ENCODE data around the gene MAD1L1.
"Not testable (repeated sequence)": the region's sequence is repeated elsewhere in the genome, so short reads cannot be mapped to it uniquely, and the experiment has no call there.

Gene MAD1L1

GRCh38 chr7:1819259-1819841, 413.4 kb downstream of the MAD1L1 start:
- DNase-seq (ENCODE audit: low read depth): no peak
- TF ChIP-seq CTCF (IDR thresholded peaks at IDR 0.05; ENCODE audit: low read length, missing control alignments): no peak

GRCh38 chr7:1818575-1819258, 414.0 kb downstream of the MAD1L1 start:
- no peak overlapping the region for H3K4me3 ChIP-seq (replicated peaks; ENCODE audit: low read depth, low read length)
- no peak for TF ChIP-seq CTCF (IDR thresholded peaks at IDR 0.05; ENCODE audit: low read length, missing control alignments)
- no peak for DNase-seq (ENCODE audit: low read depth)

More at GRCh38 chr7:1819259-1819841, 413.4 kb downstream of the MAD1L1 start:
- H3K4me3 ChIP-seq (replicated peaks; ENCODE audit: low read depth, low read length): no peak overlapping the region

GRCh38 chr7:1817061-1817712, 415.6 kb downstream of the MAD1L1 start:
- H3K4me3 ChIP-seq (replicated peaks; ENCODE audit: low read depth, low read length): no peak overlapping the region
- DNase-seq (ENCODE audit: low read depth): no peak
- TF ChIP-seq CTCF (IDR thresholded peaks at IDR 0.05; ENCODE audit: low read length, missing control alignments): no peak

- not testable (repeated sequence) for H3K4me3 ChIP-seq (replicated peaks; ENCODE audit: low read depth, low read length); DNase-seq (ENCODE audit: low read depth)
Observed at GRCh38 chr7:1816451-1816850, 416.3 kb downstream of the MAD1L1 start.

- DNase-seq (ENCODE audit: low read depth); H3K4me3 ChIP-seq (replicated peaks; ENCODE audit: low read depth, low read length): not testable (repeated sequence)
Observed at GRCh38 chr7:1815551-1816281, 417.0 kb downstream of the MAD1L1 start.

- no peak for TF ChIP-seq CTCF (IDR thresholded peaks at IDR 0.05; ENCODE audit: low read length, missing control alignments)
- DNase-seq (ENCODE audit: low read depth): no peak
- no peak overlapping the region for H3K4me3 ChIP-seq (replicated peaks; ENCODE audit: low read depth, low read length)
Observed at GRCh38 chr7:1815051-1815481, 417.7 kb downstream of the MAD1L1 start.

GRCh38 chr7:1814089-1814811, 418.5 kb downstream of the MAD1L1 start:
- TF ChIP-seq CTCF (IDR thresholded peaks at IDR 0.05; ENCODE audit: low read length, missing control alignments): no peak
- no peak for DNase-seq (ENCODE audit: low read depth)

More at GRCh38 chr7:1814089-1814811, 418.5 kb downstream of the MAD1L1 start:
- H3K4me3 ChIP-seq (replicated peaks; ENCODE audit: low read depth, low read length): no peak overlapping the region
